Tibial artery (tissue), 4 donors: Measurements from ENCODE around the gene ADCY3.

ENCODE experiments used
- DNase-seq, 2 donors: peaks; one replicate each; pipeline ENCODE4 v3.0.0-alpha.2; 2019
- H3K27ac ChIP-seq, 2 donors: fragments of 200-600 bp; sonication (generic) in 1 of 2; 1 replicate in 1 of 2; 2 replicates in 1 of 2; pipeline ENCODE4 v1.5.1; 2018 to 2019; ENCODE audit warnings: mild to moderate bottlenecking in 1 of 2
- H3K27me3 ChIP-seq, 2 donors: fragments of 200-600 bp; sonication (generic) in 1 of 2; one replicate each; pipeline versions ENCODE4 v1.5.1 to v1.6.0; 2016 to 2019
- H3K36me3 ChIP-seq, 3 donors: fragments of 200-600 bp; sonication (generic) in 2 of 3; one replicate each; pipeline ENCODE4 v1.5.1; 2016 to 2019; ENCODE audit warnings: mild to moderate bottlenecking in 2 of 3
- H3K4me1 ChIP-seq, 4 donors: fragments of 200-600 bp; sonication (generic) in 2 of 4; 1 replicate in 3 of 4; 2 replicates in 1 of 4; pipeline ENCODE4 v1.5.1; 2016 to 2019
- H3K4me3 ChIP-seq, 2 donors: fragments of 200-600 bp; sonication (generic) in 1 of 2; 1 replicate in 1 of 2; 2 replicates in 1 of 2; pipeline ENCODE4 v1.5.1; 2018 to 2019; ENCODE audit warnings: mild to moderate bottlenecking in 2 of 2
- H3K9me3 ChIP-seq, 3 donors: fragments of 200-600 bp; sonication (generic) in 1 of 3; one replicate each; pipeline ENCODE4 v1.5.1; 2016 to 2019
- CTCF ChIP-seq, 2 experiments: fragments of 200-600 bp in 1 of 2; fragments of 450-650 bp in 1 of 2; IDR thresholded peaks; one replicate each; pipeline ENCODE4 v1.5.1; 2017 to 2019; ENCODE audit warnings: antibody characterized with exemption in 2 of 2, mild to moderate bottlenecking in 1 of 2, moderate library complexity in 1 of 2
- intact Hi-C: fragments of 100-400 bp; cut with DNase I; formaldehyde crosslinking; loops from one replicate; pipeline ENCODE4 v1.15.0; 2023; ENCODE audit warnings: low total_unique reads

Gene ADCY3

DNA sequence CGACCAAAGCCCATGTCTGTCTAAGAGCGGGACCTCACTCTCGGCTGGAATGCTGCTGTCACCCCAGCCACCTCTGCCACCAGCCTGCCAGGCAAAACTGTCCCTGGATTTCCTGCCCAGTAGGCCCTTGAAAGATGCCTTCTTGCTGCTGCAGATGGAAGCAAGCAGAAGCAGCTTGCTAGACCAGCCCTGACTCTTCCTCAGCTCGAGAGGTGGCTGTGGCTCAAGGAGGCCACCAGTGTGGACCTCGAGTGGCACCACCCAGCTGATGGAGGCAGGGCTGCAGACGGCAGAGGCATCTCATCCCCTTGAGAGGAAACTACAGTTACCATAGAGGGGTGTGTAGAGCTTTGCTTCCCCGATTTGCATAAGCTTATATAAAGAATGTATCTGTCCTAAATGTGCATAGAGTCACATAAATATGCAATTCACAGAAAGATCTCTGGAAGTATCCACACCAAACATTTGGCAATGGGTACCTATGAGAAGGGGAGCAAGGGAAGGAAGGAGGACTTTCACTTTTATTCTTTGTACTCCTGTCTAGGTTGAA, 20.6 kb downstream of the ADCY3 start:
- intact Hi-C loops = no loop called here
- no peak overlapping the region for H3K4me3 ChIP-seq
- no peak for DNase-seq

GRCh38 chr2:24898122-24899109, 21.6 kb downstream of the ADCY3 start:
- TF ChIP-seq CTCF (IDR thresholded peaks at IDR 0.05) = no peak
- no peak overlapping the region for H3K27ac ChIP-seq
- no peaks in the 10 kb centered on the region for H3K27me3 ChIP-seq
- no peaks in the 10 kb centered on the region for H3K4me1 ChIP-seq
- DNase-seq = peak in 1 of 2 donors; percentile 57
- H3K36me3 ChIP-seq = peaks cover 0 to 33% (median 11%) of the 10 kb centered on the region in 3 donors
- H3K9me3 ChIP-seq = peaks cover 0 to 10% (median 3%) of the 10 kb centered on the region in 3 donors
- no peak overlapping the region for H3K4me3 ChIP-seq
- intact Hi-C loops = no loop called here

More for the DNA sequence above, 20.6 kb downstream of the ADCY3 start:
- peaks cover 0 to 8% (median 3%) of the 10 kb centered on the region in 3 donors for H3K9me3 ChIP-seq
- no peak overlapping the region for H3K27ac ChIP-seq
- TF ChIP-seq CTCF (IDR thresholded peaks at IDR 0.05) = no peak
- H3K4me1 ChIP-seq = no peaks in the 10 kb centered on the region
- H3K36me3 ChIP-seq = peaks cover 0 to 35% (median 11%) of the 10 kb centered on the region in 3 donors
- no peaks in the 10 kb centered on the region for H3K27me3 ChIP-seq

- H3K27ac ChIP-seq = no peak overlapping the region
- intact Hi-C loops = no loop called here
- DNase-seq = no peak
Observed at GRCh38 chr2:24894750-24895149, 25.3 kb downstream of the ADCY3 start.

DNA sequence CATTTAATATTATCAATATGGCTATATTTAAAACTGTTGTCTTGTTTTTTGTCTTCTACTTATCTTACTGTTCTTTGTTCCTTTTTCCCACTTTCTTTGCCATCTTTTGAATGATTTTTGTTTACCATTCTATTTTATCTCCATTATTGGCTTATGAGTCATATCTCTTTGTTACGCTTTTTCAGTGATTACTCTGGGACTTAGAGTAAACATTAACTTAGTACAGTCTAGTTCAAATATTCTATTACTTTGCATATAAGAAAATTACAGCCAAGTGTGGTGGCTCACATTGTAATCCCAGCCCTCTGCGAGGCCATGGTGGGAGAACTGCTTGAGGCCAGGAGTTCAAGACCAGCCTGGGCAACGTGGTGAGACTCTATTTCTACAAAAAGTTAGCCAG, 26.1 kb downstream of the ADCY3 start:
- Histone ChIP-seq H3K4me3 (no peak overlapping the region), H3K36me3 (peaks cover 0 to 11% (median 10%) of the 10 kb centered on the region in 3 donors), H3K4me1 (no peaks in the 10 kb centered on the region), H3K27ac (no peak overlapping the region), H3K9me3 (peaks cover 0 to 10% (median 3%) of the 10 kb centered on the region in 3 donors), H3K27me3 (no peaks in the 10 kb centered on the region)
- intact Hi-C loops = no loop called here
- no peak for DNase-seq
- no peak for TF ChIP-seq CTCF (IDR thresholded peaks at IDR 0.05)

More at GRCh38 chr2:24894750-24895149, 25.3 kb downstream of the ADCY3 start:
- H3K4me3 ChIP-seq = no peak overlapping the region
- no peaks in the 10 kb centered on the region for H3K27me3 ChIP-seq
- H3K36me3 ChIP-seq = peaks cover 0 to 11% (median 10%) of the 10 kb centered on the region in 3 donors
- no peaks in the 10 kb centered on the region for H3K4me1 ChIP-seq
- peaks cover 0 to 10% (median 3%) of the 10 kb centered on the region in 3 donors for H3K9me3 ChIP-seq
- no peak for TF ChIP-seq CTCF (IDR thresholded peaks at IDR 0.05)

DNA sequence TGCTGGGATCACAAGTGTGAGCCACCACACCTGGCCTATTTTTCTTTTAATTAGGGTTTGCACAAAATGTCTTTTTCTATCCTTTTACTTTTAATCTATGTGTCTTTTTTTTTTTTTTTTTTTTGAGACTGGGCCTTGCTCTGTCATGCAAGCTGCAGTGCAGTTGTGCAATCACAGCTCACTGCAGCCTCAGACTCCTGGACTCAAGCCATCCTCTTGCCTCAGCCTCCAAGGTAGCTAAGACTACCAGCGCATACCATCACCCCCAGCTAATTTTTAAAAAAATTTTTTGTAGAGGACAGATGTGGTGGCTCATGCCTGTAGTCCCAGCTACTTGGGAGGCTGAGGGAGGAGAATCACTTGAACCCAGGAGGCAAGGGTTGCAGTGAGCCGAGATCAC, 27.1 kb downstream of the ADCY3 start:
- H3K4me1 ChIP-seq = no peaks in the 10 kb centered on the region
- H3K27ac ChIP-seq = no peak overlapping the region
- no peak for DNase-seq
- no peaks in the 10 kb centered on the region for H3K27me3 ChIP-seq
- TF ChIP-seq CTCF (IDR thresholded peaks at IDR 0.05) = no peak
- peaks cover 0 to 9% (median 6%) of the 10 kb centered on the region in 3 donors for H3K36me3 ChIP-seq
- H3K4me3 ChIP-seq = no peak overlapping the region
- intact Hi-C loops = no loop called here
- peaks cover 0 to 10% (median 3%) of the 10 kb centered on the region in 3 donors for H3K9me3 ChIP-seq
